Measurements from ENCODE around the gene PFDN2.
"Not testable (repeated sequence)": the region's sequence is repeated elsewhere in the genome, so short reads cannot be mapped to it uniquely, and the experiment has no call there.

The PFDN2 gene

DNA sequence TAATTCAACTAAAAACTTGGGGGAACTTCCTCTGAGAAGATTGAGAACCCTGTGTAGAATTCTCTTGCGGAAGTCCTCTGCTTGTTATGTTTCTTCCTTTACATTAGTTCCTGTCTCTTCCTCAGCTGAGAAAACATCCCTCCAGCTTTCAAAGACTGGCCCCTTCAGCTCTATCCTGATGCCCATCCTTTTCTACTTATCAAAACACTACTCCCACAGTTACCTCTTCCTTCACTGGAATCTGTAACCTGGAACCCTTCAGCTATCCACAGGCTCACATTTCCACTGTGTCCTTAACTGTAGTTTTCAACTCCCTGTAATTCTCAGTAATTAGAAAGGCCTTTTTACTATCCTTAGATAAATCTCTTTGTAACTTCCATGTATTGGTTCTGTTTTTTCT is 20.6 kb upstream of the PFDN2 start:
- no peak for DNase-seq (ENCODE audit: low read depth, low spot score)

DNA sequence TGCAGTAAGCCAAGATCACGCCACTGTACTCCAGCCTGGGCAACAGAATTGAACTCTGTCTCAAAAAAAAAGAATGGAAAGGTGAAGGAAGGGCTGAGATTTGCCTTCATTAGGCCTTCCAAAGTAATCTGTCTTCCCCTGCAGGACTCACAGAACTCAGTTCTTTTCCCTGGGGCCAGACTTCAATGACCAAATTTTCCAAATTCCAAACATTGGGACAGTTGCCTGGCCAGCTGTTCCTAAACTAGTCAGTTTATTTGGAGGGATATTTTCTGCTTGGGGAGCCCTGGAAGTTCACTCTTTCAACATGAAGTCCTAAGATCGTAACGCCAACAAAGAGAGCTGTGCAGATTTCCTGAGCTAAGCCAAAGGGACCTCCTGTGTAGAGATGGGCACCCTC is 20.0 kb upstream of the PFDN2 start:
- no peak for DNase-seq (ENCODE audit: low read depth, low spot score)

DNA sequence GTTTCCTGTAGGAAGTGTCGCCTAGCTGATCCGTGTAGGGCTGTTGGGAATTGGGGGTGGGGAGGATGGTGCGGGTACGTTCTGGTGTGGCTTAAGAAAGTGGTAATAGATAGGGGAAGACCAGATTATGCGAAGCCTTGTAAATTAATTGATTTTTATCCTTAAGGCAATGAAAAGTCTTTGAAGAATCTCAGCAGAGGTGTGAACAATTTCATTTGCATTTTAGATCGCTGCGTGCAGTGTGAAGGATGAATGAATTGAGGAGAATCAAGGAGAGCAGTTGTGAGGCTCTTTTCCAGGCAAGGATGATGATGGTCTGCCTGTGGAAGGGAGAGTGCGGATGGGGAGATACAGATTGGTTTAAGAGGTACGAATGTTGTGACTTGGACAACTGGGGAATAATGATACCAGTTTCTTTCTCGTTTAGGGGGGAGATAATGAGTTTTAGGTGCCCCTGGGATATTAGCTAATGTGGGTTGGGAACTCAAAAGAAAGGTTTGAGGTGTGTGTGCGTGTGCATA is 15.4 kb upstream of the PFDN2 start:
- DNase-seq (ENCODE audit: low read depth, low spot score): no peak

DNA sequence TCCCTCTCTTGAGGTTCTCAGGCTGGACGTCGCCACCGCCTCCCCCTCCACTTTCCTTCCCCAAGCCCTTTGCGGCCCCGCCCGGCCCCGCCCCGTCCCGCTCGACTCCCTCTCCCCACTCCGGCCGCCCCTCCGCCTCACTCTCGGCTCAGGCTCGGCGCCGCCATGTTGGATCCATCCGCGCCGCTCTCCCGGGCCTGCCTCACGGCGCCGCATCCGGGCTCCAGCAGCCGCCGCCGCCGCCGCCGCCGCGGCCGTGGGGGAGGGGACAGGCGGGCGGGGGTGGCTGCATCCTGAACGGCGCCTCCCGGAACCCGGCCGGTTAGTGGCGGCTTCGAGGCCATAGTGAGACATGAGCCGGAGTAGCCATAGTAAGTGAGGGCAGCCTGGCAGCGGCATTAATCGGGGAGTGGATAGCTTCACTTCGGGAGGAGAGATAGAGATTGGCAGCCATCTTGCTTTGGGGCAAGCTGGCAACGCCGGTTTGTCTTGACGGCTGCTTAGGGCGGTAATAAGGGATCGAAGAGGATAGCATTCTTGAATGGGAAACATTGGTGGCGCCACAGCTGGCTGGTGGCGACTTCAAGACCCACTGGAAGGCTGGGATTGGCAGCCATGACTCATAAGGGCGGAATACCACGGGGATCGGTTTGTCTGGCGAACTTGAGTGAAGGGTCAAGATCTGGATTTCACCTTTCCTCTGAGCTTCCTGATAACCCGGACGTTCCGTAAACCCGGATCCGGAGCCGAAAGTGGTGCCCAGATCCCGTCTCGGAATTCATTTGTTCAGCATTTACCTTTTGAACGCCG is 14.8 kb upstream of the PFDN2 start, which contains the start of gene DEDD:
TSS of gene DEDD (minus strand) at position 258 of the 810 bp plus-strand sequence. CDS start 8,205 bp downstream, outside the sequence.
- peak; percentile 96 for DNase-seq (ENCODE audit: low read depth, low spot score)

DNA sequence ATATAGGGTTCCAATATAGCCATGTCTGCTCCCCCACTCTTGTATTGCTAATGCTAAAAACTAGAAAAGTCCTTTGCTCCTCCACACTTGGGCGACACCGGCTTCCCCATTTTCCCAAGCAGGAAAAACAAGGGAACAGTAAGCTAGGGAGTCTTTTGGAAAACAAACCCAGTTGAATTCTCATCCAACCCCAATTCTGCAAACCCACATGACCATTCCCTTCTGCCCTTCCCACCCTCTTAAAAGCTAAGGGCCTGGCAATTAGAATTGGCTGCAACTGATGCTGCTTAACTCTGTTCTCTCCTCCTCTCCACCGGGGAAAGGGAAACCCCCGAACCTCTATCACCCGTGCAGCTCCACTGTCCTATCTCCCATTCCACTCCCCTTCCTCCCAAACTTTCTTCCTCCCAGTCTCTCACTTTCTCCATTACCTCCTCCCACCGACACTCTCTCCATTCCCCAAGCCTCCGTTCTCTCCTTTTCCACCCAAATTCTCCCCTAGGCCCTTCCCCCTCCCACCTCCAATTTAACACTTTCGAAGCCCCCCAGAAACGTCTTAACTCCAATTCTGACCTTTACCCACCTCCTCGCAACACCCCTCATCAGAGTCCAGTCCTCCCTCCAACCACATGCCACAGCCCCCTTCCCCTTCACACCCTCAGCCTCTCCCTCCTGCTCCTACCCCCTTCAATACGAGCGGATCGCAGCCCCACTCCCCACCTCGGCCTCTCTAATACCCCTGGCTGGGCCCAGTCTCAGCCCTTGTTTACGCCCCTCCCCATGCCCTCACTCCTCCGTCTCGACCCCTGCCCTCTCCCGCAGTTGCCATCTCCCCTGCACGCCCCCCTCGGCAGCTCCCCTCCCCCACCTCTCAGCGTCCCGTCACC is 13.9 kb upstream of the PFDN2 start:
- DNase-seq (ENCODE audit: low read depth, low spot score): no peak

DNA sequence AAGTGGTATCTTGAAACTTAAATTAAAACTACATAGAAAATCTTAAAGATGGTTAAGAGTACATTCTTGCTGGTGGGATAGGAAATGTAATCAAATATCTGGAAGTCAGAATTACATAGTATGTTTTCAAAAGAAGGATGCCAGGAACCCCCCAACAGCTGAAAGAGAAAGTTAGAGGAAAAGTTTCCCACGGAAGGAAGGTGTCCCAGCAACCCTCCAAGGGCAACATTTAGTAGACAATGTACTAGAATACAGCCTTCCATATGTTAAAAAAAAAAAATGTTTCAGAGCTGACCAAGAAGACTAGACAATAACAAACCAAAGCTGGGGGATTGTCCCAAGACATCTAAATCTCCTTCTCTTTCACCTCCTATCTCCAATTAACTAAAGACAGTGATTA is 12.4 kb upstream of the PFDN2 start:
- DNase-seq (ENCODE audit: low read depth, low spot score): no peak

DNA sequence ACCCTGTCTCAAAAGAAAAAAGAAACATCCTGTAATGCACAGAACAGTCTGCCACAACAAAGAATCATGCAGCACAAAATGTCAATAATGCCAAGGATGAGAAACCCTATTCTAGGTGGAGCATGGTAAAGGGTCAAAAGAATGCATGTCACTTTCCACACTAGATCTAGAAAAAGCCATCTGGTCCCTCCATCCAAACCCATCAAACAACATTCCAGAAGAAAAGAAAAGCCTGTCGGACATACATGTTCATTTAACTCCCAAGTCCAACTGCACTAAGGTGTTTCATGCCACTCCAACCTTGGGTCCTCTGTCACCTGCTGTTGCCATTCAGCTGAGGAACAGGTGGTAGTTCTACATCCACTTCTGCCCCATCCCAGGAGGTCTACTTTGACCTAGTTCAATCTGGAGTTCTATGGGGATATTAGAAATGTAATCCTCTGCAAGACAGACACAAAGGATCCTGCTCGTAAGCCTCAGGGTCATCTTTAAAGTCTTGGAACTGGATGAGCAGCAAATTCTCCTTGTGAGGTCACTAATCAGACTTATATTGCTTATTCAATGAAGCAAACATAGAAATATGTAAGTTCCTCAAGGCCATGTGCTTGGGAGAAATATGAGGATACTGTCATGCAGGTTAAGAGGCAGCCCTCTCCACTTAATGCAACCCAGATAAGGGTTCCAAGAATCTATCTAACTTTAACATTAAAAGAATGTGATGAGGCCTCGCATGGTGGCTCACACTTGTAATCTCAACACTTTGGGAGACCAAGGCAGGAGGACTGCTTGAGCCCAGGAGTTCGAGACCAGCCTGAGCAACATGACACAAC is 11.0 kb upstream of the PFDN2 start:
- no peak for DNase-seq (ENCODE audit: low read depth, low spot score)

DNA sequence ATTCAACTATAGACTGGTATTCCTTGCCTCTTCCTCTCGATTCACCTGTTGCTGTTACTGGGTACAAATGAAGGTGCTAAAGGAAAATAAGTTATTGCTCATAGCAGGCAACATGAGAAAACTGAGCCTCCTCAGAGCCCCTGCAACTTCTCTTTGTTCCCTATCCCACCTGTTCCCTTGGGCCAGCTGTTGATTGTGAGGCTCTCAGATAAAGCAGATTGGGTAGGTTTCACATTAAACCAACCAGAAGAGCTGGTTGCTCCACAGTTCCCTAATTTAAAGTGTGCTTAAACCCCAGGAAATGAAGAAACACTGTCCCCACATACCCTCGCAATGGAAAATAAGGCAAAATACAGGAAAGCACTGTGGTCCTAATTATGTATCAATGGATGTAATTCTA is 9.8 kb upstream of the PFDN2 start:
- DNase-seq (ENCODE audit: low read depth, low spot score): no peak

DNA sequence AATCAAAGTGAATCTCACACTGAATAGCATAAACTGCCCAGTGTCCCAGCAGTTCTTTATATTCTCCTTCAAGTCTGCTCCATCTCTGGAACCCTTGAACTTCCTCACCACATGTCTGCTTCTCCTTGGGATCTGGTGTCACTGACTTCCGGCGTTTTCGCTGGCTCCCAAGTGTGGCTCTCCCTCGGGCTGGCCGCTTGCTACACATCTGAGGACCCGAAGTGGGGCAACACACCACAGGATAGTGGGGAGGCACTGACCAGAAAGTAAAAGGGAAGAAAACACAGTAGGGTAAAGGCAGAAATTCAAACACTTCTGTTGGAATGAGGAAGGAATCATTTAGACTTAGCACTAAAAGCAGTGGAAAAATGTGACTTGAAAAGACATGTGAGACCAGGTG is 5.1 kb upstream of the PFDN2 start:
- no peak for DNase-seq (ENCODE audit: low read depth, low spot score)

DNA sequence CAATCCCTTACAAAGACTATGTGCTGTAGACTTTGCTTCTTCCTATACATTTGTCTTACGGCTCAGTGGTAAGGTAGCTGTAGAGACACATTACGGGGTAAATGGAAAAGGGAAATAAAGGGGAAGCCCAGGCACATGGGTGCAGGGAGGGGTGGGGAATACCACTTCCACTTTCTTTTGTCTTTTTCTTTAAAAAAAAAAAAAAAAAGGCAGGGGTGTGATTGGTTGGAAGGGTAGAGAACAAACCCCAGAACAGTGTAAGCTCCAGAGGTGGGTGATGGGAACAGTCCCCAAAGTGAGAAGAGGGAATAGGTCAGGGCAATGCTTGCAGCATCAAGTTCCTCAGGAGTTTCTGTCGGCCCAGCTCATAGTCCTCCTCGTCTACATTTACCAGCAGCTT is 4.0 kb upstream of the PFDN2 start:
- DNase-seq (ENCODE audit: low read depth, low spot score): no peak

DNA sequence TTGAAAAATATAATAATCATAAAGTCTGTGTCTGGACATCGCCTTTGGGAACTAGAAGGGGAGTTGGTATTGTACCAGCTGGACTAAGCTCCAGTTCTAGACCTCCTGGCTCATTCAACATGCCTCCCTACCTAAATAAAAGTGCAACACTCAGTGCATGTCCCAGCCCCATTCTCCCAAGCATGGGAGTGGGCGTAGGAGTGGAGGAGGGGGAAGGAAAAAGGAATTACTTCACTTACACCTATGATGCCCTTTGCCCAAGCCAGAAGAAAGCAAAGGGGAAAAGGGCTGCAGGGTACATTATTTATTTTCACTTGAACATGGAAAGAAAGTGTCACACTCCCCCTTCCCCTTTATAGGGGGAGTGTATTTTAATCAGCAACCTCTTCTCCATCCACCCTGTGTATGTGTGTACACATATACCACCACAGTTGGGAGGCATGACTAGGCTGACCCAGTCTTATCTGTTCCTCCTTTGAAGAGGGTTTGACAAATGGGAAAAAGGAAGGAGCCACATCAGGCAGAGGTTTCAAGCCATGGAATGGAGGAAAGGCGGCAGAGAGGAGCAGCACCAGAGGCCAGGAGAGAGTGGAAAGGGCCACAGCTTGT is 3.3 kb upstream of the PFDN2 start:
- DNase-seq (ENCODE audit: low read depth, low spot score): no peak

DNA sequence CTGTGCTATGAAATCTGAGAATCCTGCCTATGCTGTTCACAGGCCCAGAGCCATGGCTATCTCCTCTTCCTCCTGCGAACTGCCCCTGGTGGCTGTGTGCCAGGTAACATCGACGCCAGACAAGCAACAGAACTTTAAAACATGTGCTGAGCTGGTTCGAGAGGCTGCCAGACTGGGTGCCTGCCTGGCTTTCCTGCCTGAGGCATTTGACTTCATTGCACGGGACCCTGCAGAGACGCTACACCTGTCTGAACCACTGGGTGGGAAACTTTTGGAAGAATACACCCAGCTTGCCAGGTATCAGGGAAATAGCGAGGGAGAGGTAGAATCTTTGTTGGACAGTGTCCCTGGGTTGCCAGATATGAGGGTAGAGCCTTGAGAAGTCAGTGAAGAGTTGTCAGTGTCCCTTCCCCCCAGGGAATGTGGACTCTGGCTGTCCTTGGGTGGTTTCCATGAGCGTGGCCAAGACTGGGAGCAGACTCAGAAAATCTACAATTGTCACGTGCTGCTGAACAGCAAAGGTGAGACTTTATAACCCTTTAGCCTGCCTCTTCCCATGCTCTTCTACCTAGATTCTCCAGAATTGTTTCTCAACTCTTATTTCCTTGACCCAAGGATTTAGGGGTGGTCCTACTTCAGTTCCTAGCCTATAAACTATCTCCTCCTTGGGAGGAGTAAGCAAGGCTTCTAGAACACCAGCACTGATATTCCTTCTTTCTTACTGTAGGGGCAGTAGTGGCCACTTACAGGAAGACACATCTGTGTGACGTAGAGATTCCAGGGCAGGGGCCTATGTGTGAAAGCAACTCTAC is 1.5 kb upstream of the PFDN2 start:
- DNase-seq (ENCODE audit: low read depth, low spot score): no peak

DNA sequence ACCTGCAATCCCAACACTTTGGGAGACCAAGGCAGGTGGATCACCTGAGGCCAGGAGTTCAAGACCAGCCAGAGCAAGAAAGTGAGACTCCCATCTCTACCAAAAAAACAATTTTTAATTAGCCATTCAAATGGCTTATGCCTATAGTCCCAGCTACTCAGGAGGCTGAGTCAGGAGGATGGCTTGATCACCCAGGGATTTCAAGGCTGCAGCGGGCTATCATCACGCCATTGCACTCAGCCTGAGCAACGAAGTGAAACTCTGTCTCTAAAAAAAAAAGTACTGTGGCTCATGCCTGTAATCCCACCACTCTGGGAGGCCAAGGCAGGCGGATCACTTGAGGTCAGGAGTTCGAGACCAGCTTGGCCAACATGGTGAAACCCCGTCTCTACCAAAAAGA is 1.9 kb downstream of the PFDN2 start:
- not testable (repeated sequence) for DNase-seq (ENCODE audit: low read depth, low spot score)

DNA sequence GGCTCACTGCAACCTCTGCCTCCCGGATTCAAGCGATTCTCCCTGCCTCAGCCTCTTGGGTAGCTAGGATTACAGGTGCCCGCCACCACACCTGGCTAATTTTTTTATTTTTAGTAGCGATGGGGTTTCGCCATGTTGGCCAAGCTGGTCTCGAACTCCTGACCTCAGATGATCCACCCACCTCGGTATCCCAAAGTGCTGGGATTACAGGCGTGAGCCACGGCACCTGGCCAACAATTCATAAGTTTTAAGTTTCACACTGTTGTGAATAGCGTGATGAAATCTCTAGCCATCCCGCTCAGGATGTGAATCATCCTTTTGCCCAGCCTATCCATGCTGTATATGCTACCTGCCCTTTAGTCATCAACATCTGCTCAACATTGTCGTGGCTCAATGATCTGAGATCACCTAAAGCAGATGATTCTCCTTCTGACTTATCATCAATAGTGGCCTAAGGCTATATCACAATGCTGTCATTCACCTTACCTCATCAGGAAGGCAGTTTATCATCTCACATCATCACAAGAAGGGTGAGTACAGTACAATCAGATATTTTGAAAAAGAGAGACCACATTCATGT is 2.6 kb downstream of the PFDN2 start:
- no peak for DNase-seq (ENCODE audit: low read depth, low spot score)

DNA sequence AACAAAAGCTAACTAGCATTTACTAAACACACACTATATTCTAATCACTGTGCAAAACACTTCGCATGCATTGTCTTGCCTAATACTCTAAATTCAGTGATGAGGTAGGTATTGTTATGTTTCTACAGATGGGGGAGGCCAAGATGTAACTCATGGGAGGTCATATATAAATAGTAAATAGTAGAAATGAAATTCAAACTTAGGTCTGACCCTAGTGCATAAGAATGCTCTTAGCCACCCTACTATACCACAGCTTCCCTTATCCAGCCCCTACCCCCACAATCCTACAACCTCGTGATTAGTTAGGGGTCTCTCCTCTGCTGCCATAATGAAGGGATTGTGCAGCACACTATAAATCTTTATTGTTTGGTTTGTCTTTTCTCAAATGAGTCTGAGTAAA is 3.3 kb downstream of the PFDN2 start:
- DNase-seq (ENCODE audit: low read depth, low spot score): no peak

DNA sequence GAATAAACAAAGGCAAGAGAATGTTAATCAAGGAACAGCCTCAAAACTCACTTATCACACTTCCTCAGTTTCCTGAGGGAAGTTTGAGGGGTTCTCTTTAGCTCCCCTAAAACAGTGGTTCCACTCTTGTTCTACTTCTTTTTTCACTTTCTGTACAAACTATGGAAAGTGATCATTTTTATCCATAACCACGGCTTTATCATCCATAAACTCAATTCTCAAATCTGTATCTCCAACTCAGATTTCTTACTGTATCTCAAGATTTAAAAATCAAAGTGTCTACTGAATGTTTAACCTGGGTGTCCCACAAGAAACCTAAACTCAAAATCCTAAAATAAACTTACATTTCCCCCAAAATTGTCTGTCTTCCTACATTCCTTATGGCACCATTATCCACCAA is 3.9 kb downstream of the PFDN2 start:
- DNase-seq (ENCODE audit: low read depth, low spot score): no peak

DNA sequence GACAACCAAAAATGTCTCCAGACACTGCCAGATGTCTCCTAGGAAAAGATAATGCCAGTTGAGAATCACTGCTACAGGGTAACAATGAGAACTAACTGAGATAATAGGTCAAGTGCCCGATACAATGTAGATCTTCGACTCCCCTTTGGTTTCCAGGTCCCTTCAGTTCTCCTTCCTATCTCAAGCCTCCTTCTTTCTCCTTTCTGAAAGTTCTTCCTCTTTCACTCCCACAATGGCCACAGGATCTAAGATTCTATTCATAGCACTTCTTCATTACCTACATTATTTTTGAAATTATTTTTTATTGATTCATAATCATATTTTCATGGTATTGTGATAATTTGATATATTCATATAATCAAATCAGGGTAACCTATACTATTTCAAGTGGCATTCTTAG is 6.3 kb downstream of the PFDN2 start:
- DNase-seq (ENCODE audit: low read depth, low spot score): no peak

DNA sequence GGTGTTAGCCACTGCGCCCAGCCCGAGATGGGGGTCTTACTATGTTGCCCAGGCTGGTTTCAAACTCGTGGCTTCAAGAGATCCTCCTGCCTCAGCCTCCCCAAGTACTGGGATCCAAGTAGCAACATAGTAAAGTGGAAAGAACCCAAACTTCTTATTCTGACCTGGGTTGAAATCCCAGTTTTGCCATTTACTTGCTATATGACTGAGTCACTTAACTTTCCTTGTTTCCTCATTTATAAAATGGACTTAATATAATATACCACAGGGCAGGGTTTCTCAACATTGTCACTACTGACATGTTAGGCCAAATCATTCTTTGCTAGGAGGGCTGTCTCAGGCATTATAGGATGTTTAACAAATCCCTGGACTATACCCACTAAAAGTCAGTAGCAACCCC is 6.7 kb downstream of the PFDN2 start:
- DNase-seq (ENCODE audit: low read depth, low spot score): no peak

DNA sequence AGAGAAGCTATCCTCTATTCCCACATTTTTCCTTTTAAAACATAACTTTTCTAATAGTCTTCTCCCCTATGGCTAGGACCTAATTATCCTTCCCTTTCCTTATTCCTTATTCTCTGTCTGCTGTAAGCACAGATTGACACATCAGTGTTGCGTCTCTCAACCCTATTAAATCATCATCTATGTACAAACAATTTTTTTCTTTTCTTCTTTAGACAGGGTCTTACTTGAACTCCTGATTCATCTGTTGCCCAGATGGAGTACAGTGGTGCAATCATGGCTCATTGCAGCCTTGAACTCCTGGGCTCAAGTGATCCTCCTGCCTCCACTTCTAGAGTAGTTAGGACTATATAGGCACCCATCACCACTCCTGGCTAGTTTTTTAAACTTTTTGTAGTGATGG is 11.4 kb downstream of the PFDN2 start:
- DNase-seq (ENCODE audit: low read depth, low spot score): no peak

DNA sequence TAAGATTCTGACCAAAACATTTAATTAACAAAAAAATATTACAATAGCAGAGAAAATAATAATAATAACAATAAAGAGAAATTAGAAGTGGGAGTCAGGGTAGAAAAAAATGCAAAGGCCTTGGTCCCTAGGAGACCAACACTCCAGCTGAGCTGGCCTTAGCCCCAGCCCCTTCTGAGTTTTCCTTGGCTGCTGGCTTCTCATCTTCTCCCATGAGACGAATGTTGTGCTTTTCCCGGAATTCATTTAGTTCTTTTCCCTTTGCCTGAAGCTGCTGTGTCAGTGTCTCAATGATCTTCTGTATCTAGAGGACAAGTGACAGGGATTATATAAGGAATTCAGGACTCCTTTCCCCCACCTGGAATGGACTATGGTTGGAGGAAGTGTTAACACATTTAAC is 17.3 kb downstream of the PFDN2 start:
- no peak for DNase-seq (ENCODE audit: low read depth, low spot score)
